ENCODE measurements around the gene TMEM98.
"Not testable (repeated sequence)": the region's sequence is repeated elsewhere in the genome, so short reads cannot be mapped to it uniquely, and the experiment has no call there.

TMEM98 gene

DNA sequence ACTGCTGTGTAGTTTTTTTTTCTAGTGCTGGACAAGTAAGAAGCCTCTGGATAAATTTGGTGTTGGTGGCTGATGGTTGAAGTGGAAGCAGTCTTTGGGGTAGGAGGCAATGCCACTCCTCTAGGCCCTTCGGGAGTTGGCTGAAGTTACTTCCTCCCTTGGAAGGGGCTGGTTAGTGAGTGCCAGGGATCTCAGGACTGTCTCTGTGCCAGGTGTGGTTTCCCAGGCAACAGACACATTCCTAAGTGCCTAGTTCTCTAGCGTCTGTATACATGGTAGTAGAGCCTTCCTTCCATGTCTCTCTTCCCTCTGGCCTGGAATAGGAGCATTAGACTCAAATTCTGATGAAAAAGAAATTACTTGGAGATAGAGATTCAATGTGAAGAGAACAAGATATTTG lies 15.3 kb downstream of the TMEM98 start:
- DNase-seq (ENCODE audit: low spot score): no peak

DNA sequence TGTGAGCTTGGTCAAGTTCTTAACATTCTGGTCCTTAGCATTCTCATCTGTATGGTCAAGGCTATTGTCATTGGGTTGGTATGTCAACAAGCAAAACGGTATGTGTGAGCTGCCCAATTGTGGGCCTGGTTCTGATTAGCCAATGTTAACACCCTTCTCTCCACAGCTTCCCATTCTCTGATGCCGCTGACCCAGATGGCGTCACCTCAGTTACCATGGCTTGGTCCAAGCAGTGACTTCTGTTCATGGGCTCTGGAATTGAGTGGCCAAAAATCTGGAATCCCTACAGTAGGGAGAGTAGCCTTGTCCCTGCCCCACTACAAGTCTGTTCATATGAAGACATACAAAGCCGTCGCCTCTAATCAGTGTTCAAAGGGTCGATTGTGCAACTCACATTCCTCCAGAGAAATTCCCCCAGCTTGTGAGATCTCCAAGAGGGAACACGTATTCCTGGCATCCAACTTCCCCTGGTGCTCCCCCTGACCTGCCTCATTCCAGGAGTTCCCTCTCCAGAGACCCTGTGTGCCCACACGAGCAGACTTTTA lies 15.8 kb downstream of the TMEM98 start:
- DNase-seq (ENCODE audit: low spot score): no peak

DNA sequence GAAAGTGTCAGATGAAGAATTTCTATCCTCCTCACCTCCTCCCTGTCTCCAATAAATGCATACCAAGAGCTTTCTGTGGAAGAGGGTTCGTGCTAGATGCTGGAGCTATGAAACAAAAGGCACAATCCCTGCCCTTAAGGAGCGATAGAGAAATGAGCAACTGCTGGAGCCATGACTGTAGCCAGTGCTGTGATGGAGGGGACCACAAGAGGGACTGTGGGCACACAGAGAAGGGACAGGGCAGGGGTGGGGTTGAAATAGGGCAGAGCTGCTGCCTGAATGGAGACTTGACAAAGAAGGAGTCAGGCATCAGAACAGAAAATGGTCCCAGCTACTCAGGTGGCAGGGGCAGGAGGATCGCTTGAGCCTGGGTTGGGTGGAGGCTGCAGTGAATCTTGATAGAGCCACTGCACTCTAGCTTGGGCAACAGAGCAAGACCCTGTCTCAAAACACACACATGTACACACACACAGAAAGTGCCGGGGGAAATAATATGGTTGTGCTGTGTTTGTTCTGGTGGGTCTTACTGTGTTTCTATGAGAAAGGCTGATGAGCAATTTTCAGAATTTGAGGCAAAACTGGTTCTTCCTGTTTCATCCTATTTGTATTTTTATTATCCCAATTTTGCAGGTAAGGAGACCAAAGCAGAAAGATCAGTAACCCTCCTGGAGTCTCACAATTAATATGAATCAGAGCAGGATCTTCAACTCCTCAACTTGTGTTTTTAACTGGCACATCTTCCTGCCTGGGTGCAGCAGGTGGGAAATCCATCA lies 16.5 kb downstream of the TMEM98 start:
- no peak for DNase-seq (ENCODE audit: low spot score)

DNA sequence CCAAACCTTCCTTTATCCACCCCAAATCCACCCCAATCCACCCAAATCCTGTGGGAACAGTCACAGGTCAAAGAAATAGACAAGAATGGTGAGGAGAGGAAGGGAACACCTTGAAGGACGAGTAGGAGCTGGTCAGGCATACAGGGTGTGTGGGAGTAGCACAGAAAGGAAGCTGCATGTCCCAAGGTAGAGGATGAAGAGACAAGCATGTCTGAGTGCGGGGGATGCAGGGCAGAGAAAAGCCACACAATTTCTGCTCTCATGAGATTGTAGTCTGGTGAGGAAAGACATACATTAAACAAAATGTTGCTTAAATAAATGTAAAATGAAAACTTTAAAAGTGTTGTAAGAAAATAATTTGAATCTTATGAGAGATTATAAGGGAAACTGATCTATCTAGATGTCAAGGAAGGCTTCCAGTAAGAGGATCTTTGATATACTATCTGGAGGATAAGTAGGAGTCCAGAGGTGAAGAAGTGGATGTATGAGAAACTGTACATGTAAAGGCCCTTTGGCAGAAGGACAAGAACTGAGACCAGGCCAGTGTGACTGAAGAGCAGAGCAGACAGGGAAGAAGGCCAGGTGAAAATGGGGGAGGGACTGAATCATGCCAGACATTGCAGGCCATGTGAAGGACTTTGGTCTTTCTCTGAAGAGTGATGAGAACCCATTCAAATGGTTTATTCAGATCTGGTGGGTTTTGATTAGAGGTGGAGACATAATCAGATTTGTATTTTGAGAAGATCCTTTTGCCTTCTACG lies 18.6 kb downstream of the TMEM98 start:
- no peak for DNase-seq (ENCODE audit: low spot score)

DNA sequence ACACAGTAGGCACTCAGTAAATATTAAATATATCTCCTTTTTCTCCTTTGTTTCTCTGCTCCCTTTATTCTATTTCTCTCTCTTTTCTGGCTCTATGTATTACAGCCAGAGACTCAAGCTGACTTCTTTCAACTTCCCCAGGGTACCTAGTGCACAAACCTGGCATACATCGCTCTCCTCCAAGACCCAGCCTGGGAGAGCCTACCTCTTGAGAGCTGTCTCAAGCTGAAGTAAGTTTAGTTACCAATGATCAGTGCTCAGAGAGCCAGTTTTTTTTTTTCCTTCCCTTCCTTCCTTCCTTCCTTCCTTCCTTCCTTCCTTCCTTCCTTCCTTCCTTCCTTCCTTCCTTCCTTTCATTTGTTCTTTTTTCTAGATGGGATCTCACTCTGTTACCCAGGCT lies 19.8 kb downstream of the TMEM98 start:
- DNase-seq (ENCODE audit: low spot score): no peak

DNA sequence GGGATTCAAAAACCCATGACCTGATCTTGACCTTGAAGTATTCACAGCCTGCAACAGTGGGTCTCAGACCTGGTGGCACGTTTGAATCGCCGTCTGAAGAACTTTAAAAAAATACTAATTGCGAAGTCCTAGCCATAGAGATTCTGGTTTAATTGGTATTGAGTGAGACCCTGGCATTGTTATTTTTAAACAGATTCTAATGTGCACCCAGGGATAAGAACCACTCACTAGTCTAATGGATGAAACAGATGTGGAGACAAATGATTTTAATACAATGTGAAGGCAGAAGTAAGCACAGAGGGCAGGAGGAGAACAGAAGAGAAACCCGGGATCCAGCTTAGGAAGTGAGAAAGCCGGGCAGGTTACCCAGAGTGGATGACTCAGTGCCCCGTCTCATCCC lies 21.2 kb downstream of the TMEM98 start:
- DNase-seq (ENCODE audit: low spot score): no peak

DNA sequence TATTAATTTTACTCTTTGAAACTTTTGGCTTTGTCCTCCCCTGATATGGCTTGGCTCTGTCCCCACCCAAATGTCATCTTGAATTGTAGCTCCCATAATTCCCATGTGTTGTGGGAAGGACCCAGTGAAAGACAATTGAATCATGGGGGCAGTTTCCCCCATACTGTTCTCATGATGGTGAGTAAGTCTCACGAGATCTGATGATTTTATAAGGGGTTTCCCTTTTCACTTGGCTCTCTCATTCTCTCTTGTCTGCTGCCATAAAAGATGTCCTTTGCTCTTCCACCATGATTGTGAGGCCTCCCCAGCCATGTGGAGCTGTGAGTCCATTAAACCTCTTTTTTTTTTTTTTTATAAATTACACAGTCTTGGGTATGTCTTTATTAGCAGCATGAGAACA lies 24.5 kb downstream of the TMEM98 start:
- DNase-seq (ENCODE audit: low spot score): not testable (repeated sequence)

DNA sequence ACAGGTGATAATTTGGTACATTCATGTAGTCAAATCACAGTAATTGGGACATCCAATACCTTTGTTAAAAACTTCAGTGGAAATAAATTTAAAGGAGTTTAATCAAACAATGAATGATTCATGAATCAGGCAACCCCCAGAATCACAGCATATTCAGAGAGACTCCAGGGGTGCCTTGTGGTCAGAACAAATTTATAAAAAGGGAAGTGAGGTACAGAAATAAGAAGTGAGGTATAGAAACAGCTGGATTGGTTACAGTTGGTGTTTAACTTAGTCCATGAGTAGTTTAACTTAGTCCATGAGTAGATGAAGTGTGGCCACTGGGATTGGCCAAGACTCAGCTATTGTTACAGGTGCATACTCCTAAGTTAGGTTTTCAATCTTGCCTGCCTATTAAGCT lies 25.1 kb downstream of the TMEM98 start:
- no peak for DNase-seq (ENCODE audit: low spot score)

DNA sequence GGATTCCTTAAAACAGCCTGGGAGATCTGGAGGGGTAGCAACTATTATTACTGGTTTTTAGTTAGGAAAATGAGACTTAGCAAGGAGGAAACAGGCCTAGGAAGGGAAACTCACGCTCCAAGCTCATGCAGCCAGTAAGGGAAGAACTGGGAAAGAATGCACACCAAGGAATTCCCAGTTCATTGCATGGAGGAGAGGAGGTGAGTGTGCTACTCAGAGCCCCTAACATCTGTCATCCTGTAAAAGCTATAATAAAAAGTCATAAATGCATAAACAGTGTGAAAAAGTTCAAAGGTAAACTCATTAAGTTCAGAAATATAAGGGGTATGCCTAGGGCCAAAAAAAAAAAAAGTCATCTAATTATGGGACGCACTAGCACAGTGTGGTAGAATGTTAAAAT lies 25.9 kb downstream of the TMEM98 start:
- no peak for DNase-seq (ENCODE audit: low spot score)

DNA sequence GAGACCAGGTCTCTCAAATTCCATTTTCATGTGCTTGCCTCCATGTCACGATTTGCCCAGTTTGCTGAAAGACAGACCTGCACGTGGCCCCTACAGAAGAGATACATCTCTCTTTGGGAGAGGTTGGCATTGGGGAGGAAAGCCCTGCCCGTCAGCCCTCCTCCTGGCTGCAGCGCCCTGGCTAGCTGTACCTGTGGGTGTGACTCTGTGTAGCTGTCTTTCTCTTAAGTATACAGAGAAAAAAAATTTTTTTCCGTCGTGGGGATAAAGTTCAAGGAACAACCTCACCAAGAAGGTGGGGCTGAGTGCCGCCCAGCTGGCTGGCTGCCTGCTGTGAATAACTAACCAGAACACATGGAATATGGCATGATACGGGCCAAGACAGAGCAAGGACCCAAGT lies 26.5 kb downstream of the TMEM98 start:
- no peak for DNase-seq (ENCODE audit: low spot score)

DNA sequence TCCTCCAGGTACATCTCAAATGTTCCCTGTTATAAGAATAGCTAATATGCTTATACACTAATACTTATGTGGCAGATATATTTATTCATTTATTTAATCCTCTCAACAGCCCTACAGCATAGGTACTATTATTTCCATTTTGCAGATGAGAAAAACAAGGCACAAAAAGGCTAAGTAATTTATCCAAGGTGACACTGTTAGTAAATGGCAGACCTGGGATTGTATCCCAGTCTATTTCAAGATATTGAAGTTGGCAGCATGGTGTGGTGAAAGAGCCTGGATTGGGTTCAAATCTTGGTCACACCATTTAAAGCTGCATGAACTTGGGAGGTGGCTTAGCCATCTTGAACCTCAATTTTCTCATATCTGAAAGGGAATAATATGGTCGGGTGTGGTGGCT lies 27.2 kb downstream of the TMEM98 start:
- DNase-seq (ENCODE audit: low spot score): no peak

DNA sequence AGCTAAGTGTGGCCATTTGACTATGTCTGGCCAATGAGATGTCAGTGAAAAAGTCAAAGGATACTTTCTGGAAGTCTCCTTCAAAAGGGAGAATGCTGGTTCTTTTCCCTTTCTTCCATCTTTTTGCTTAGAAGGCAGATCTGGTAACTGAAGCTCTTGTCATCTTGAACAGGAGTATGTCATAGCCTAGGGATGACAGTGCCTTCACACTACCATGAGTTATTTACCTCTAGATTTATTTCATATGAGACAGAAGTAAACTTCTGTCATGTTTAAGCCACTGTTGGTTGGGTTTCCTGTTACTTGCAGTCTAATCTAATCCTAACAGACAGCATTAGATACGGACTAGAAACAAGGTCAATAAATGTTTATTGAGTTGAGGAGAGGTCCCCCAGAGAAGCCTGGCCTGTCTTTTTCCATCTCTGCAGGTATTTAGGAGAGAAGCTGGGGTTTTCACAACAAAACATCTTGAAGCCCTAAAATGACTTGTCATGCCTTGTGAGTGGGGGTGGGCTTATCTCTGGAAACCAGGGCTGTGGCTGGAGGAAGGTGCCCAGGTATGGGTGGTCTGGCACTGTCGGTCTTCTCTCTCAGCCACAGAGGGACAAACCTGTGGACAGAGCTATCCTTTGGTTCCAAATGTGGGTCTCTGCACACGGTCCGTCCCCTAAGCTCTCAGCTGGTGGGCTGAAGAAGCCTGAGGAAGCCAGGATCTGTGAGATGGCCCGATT lies 28.5 kb downstream of the TMEM98 start:
- no peak for DNase-seq (ENCODE audit: low spot score)

DNA sequence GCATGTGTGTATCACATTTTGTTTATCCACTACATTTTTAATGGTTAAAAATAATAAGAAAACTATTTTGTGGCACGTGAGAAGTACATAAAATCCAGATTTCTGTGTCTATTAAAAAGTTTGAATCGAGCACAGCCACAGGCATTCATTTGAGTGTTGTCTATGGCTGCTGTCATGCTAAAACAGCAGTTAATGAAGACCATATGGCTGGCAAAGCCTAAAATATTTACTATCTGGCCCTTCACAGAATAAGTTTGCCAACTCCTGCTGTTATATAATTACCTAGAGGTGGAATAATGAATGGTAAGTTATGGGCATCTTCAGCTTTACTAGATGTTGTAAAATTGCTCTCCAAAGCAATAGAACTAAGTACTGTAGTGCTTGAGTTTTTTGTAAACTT lies 30.5 kb downstream of the TMEM98 start:
- DNase-seq (ENCODE audit: low spot score): peak; percentile 8

DNA sequence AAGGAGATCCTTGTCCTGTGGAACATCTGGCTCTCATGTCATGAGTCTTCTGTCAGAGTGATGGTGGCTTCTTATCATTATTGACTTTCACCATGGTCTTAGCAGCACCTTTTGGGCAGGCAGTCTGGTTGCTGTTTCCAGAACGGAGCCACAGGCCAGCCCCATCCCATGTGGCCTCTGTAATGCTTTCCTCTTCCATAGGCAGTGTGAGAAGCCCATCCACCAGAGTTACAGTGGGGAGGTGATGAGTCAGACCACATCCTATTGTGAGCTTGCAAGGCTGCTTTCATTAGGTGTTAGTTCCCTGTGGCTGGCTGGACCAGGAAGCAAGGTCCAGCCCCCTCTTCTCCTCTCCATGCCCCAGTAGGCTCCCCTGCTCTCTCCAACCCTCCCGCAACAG lies 32.9 kb downstream of the TMEM98 start:
- no peak for DNase-seq (ENCODE audit: low spot score)

DNA sequence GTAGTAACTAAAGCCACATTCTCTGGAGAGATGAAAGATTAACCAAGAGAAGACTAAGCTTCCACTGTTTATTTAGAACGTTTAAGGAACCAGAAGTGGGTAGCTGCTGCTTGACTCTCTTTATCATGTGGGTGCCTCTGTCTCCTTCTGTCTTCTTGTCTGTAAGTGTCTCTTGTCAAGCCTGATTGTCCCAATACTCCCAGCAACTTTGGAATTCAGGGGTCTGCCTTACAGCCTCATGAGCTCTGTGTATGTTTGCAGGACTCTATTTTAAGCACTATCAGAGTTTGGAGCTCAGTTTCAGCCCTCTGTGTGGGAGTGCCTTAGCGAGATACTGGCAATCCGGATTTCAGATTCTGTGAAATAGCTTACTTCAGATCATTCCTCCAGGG lies 34.4 kb downstream of the TMEM98 start:
- DNase-seq (ENCODE audit: low spot score): no peak

DNA sequence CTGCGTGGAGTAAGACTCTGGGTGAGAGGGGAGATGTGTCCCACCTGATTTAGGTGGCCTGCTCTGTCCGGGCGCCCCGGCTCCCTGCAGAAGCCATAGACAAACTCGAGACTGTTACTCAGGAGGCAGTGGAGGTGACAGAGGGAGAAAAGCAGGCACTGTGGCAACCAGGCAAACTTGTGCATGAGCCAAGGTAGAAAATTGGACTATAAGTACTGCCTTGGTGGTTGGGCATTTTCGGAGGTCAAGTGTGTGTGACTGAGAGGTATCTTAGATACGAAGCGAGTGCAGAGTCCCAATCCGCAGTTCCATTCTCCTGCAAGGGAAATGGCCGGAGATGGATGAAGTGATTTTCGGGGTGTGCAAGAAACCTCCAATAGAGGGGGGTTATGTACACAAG lies 36.6 kb downstream of the TMEM98 start:
- DNase-seq (ENCODE audit: low spot score): no peak

DNA sequence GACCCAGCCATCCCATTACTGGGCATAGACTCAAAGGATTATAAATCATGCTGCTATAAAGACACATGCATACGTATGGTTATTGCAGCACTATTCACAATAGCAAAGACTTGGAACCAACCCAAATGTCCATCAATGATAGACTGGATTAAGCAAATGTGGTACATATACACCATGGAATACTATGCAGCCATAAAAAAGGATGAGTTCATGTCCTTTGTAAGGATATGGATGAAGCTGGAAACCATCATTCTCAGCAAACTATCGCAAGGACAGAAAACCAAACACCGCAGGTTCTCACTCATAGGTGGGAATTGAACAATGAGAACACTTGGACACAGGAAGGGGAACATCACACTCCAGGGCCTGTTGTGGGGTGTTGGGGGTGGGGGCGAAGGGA lies 41.3 kb downstream of the TMEM98 start:
- not testable (repeated sequence) for DNase-seq (ENCODE audit: low spot score)

DNA sequence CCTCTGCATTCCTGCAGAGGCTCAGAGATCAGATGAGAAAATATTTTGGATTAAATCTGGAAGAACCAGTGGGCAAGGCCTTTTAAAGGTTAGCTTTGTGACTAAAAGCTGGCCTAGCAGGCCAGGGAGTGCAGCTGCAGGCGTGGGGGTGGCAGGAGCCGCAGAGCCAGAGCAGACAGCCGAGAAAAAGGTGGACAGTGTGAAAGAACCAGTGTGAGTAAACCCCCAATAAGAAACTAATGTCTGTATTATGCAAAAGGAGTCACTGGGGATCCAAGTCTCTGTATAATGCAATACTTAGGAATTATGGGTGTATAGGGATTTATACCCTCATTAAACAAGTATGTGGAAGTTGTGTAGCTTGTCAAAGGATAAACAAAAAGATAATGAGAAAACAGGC lies 42.3 kb downstream of the TMEM98 start:
- no peak for DNase-seq (ENCODE audit: low spot score)

DNA sequence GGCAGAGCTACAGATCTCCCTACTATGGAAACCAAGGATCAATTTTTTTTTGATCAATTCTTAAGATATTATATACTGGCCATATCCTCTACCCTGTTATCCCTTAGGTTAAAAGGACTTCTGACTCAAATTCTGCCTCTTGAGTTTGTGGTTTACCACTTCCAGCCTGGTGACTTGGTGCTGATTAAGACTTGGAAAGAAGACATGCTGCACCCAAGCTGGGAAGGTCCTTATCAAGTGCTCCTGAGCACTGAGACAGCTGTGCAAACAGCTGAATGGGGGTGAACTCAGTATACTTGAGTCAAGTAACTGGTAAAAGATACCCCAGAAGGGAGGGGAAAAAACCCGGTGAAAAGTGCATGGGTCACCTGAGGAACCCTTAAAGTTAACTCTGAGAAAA lies 43.2 kb downstream of the TMEM98 start:
- DNase-seq (ENCODE audit: low spot score): no peak

DNA sequence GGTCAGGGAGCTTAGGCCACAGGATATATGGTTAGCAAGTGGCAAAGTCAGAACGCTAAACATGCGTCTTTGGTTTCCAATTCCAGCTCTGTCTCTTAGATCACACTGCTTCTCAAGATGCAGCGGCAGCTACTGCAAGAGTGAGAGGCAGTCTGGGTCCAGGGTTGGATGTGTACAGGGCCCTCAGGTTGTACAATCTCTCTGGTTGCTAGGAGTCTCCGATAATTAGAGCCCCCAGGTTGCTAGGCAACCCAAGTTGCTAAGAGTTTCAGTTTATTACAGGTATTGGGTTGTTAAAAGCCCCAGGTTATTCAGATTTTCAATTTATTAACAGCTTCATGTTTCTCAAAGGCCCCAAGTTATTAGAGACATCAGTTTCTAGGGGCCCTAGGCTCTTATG lies 48.2 kb downstream of the TMEM98 start:
- DNase-seq (ENCODE audit: low spot score): no peak

DNA sequence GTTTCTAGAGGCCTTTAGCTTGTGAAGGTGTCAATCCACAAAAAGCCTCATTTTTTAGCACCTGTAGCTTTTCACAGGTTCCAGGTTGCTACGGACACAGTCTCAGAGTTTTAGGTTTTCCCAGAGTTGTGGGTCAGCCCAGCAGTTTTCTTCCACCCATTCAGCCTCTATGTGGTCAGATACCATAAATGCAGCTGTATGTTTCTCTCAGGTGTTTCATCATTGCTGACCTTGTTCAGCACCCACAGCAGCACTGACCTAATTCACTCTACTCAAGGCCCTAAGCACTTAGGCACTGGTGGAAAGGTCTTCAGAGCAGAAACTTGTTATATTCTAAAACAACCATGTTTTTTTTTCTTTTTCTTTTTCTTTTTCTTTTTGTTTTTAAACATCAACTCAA lies 48.7 kb downstream of the TMEM98 start:
- no peak for DNase-seq (ENCODE audit: low spot score)

DNA sequence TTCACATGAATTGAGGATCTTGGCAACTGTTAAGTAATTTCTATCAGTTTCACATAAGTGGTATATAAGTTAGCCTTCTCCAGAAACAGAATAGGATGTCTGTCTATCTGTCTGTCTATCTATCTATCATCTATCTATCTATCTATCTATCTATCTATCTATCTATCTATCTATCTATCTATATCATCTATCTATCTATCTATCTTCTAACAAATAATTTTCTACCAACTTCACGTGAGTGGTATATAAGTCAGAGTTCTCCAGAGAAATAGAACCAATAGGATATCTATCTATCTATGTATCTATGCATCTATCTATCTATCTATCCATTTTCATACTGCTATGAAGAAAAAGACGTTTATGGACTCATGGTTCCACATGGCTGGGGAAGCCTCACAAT lies 52.3 kb downstream of the TMEM98 start:
- DNase-seq (ENCODE audit: low spot score): no peak

DNA sequence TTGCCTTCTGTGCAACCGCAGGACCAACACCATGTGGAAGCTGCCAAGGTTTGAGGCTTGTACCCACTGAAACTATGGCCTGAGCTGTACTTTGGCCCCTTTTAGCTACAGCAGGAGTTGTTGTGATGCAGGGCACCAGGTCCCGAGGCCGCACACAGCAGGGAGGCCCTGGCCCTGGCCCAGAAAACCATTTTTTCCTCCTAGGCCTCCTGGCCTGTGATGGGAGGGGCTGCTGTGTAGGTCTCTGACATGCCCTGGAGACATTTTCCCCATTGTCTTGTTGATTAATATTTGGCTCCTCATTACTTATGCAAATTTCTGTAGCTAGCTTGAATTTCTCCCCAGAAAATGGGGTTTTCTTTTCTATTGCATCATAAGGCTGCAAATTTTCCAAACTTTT lies 53.7 kb downstream of the TMEM98 start:
- DNase-seq (ENCODE audit: low spot score): not testable (repeated sequence)

All from cerebellar cortex (tissue), 1 donor.